Measurements from ENCODE around the gene FRMPD1.

The FRMPD1 gene

GRCh38 chr9:37679649-37680402 lies 29.1 kb downstream of the FRMPD1 start:
- peak; percentile 98 for DNase-seq

GRCh38 chr9:37682951-37683350 lies 32.2 kb downstream of the FRMPD1 start:
- DNase-seq = no peak

- DNase-seq = no peak
Measured at GRCh38 chr9:37683531-37684371, 33.0 kb downstream of the FRMPD1 start.

- DNase-seq = peak; percentile 83
Measured at GRCh38 chr9:37692622-37693221, 42.0 kb downstream of the FRMPD1 start.

- DNase-seq = peak; percentile 34
Measured at GRCh38 chr9:37693260-37693659, 42.5 kb downstream of the FRMPD1 start.

GRCh38 chr9:37694355-37694754 lies 43.6 kb downstream of the FRMPD1 start:
- DNase-seq = no peak

- no peak for DNase-seq
Measured at GRCh38 chr9:37696528-37696927, 45.8 kb downstream of the FRMPD1 start.

GRCh38 chr9:37700131-37700530 lies 49.4 kb downstream of the FRMPD1 start:
- no peak for DNase-seq

- DNase-seq = no peak
Measured at GRCh38 chr9:37700900-37701299, 50.1 kb downstream of the FRMPD1 start.

GRCh38 chr9:37705787-37706186 lies 55.0 kb downstream of the FRMPD1 start:
- no peak for DNase-seq

GRCh38 chr9:37706290-37706689 lies 55.5 kb downstream of the FRMPD1 start:
- no peak for DNase-seq

- no peak for DNase-seq
Measured at GRCh38 chr9:37707748-37708147, 57.0 kb downstream of the FRMPD1 start.

GRCh38 chr9:37710046-37710445 lies 59.3 kb downstream of the FRMPD1 start:
- DNase-seq = no peak

GRCh38 chr9:37715260-37715659 lies 64.5 kb downstream of the FRMPD1 start:
- no peak for DNase-seq

- no peak for DNase-seq
Measured at GRCh38 chr9:37715991-37716505, 65.3 kb downstream of the FRMPD1 start.

GRCh38 chr9:37719526-37719925 lies 68.8 kb downstream of the FRMPD1 start:
- no peak for DNase-seq

GRCh38 chr9:37727013-37727412 lies 76.3 kb downstream of the FRMPD1 start:
- no peak for DNase-seq

GRCh38 chr9:37729499-37729898 lies 78.7 kb downstream of the FRMPD1 start:
- no peak for DNase-seq

GRCh38 chr9:37730256-37730655 lies 79.5 kb downstream of the FRMPD1 start:
- DNase-seq = no peak

- DNase-seq = peak; percentile 8
Measured at GRCh38 chr9:37730839-37731238, 80.1 kb downstream of the FRMPD1 start.

GRCh38 chr9:37732086-37732741 lies 81.5 kb downstream of the FRMPD1 start:
- DNase-seq = peak; percentile 98

GRCh38 chr9:37732952-37733351 lies 82.2 kb downstream of the FRMPD1 start:
- no peak for DNase-seq

- DNase-seq = peak; percentile 85
Measured at GRCh38 chr9:37739222-37739621, 88.5 kb downstream of the FRMPD1 start.
